Vagina (tissue), 2 donors: ENCODE data around the gene REN.

Experiments
- CTCF ChIP-seq, 3 experiments: fragments of 450-650 bp in 2 of 3; fragments of 200-600 bp in 1 of 3; sonication (generic) in 1 of 3; IDR thresholded peaks; one replicate each; pipeline ENCODE4 v1.5.1; 2017 to 2019; ENCODE audit warnings: antibody characterized with exemption in 3 of 3, mild to moderate bottlenecking in 2 of 3, moderate library complexity in 2 of 3
- POLR2A ChIP-seq, 2 donors: fragments of 450-650 bp; IDR thresholded peaks; one replicate each; pipeline ENCODE4 v1.6.1; 2017; ENCODE audit warnings: antibody characterized with exemption in 2 of 2, mild to moderate bottlenecking in 2 of 2, moderate library complexity in 2 of 2

GRCh38 chr1:204176049-204176448 lies 9.9 kb upstream of the REN start:
- TF ChIP-seq CTCF (IDR thresholded peaks at IDR 0.05) (no peak), POLR2A (IDR thresholded peaks at IDR 0.05) (no peak)
